ENCODE measurements around the gene ATG2B. TPM values are rescaled to one million over a fixed set of nuclear protein-coding genes. Genes with fewer than 3 reads are reported as not detected.

Gene ATG2B
- total and polyA plus RNA-seq, 10 donors: 2.9 to 38.2 (median 29.8) TPM

GRCh38 chr14:96363751-96364336 is 703 bp upstream of the ATG2B start:
- WGBS, 5 donors: 0 to 1% (median 1%) methylated on average over 34 to 38 of the region's 38 CpGs
- intact Hi-C loops (cut with DNase I; ENCODE audit: low total_unique reads): no loop called here
- DNase-seq: peak; percentile 85

GRCh38 chr14:96362071-96362964 is 823 bp downstream of the ATG2B start:
- peak overlapping the region; percentile 92 to 99 (median 96) for H3K4me3 ChIP-seq
- no peaks in the 10 kb centered on the region for H3K9me3 ChIP-seq
- peak overlapping the region; percentile 87 to 98 (median 94) for H3K27ac ChIP-seq
- peak; percentile 74 for DNase-seq
- H3K4me1 ChIP-seq: peaks cover 19 to 74% (median 48%) of the 10 kb centered on the region in 6 donors
- H3K27me3 ChIP-seq (replicated peaks in 1 of 7): no peaks in the 10 kb centered on the region
- TF ChIP-seq POLR2AphosphoS5 (IDR thresholded peaks at IDR 0.05): no peak
- peak in 1 of 11 experiments; percentile 1 for TF ChIP-seq CTCF (IDR thresholded peaks at IDR 0.05 in 8 of 11, conservative IDR thresholded peaks at IDR 0.05 in 3 of 11)
- WGBS, 5 donors: 1 to 2% (median 1%) methylated on average over 26 to 27 of the region's 27 CpGs
- intact Hi-C loops (cut with DNase I; ENCODE audit: low total_unique reads): no loop called here
- no peaks in the 10 kb centered on the region for H3K36me3 ChIP-seq

More at GRCh38 chr14:96363751-96364336, 703 bp upstream of the ATG2B start:
- Histone ChIP-seq H3K36me3 (no peaks in the 10 kb centered on the region), H3K27me3 (replicated peaks in 1 of 7) (no peaks in the 10 kb centered on the region), H3K27ac (peak overlapping the region; percentile 87 to 98 (median 94)), H3K4me3 (peak overlapping the region; percentile 92 to 99 (median 96)), H3K4me1 (peaks cover 19 to 68% (median 48%) of the 10 kb centered on the region in 6 donors), H3K9me3 (peaks cover 0 to under 1% (median 0%) of the 10 kb centered on the region in 8 donors)
- TF ChIP-seq CTCF (IDR thresholded peaks at IDR 0.05 in 8 of 11, conservative IDR thresholded peaks at IDR 0.05 in 3 of 11) (no peak), POLR2AphosphoS5 (IDR thresholded peaks at IDR 0.05) (no peak), POLR2A (IDR thresholded peaks at IDR 0.05) (no peak)

GRCh38 chr14:96359959-96360358 is 3.2 kb downstream of the ATG2B start:
- Histone ChIP-seq H3K4me1 (peaks cover 19 to 60% (median 40%) of the 10 kb centered on the region in 6 donors), H3K27me3 (replicated peaks in 1 of 7) (no peaks in the 10 kb centered on the region), H3K9me3 (no peaks in the 10 kb centered on the region), H3K36me3 (no peaks in the 10 kb centered on the region), H3K27ac (no peak overlapping the region), H3K4me3 (no peak overlapping the region)
- TF ChIP-seq POLR2AphosphoS5 (IDR thresholded peaks at IDR 0.05) (no peak), POLR2A (IDR thresholded peaks at IDR 0.05) (no peak), CTCF (IDR thresholded peaks at IDR 0.05 in 8 of 11, conservative IDR thresholded peaks at IDR 0.05 in 3 of 11) (no peak)
- intact Hi-C loops (cut with DNase I; ENCODE audit: low total_unique reads): no loop called here
- DNase-seq: no peak

GRCh38 chr14:96357216-96357615 is 5.9 kb downstream of the ATG2B start:
- intact Hi-C loops (cut with DNase I; ENCODE audit: low total_unique reads): no loop called here
- no peak for TF ChIP-seq POLR2AphosphoS5 (IDR thresholded peaks at IDR 0.05)
- no peak for TF ChIP-seq CTCF (IDR thresholded peaks at IDR 0.05 in 8 of 11, conservative IDR thresholded peaks at IDR 0.05 in 3 of 11)
- no peak for TF ChIP-seq POLR2A (IDR thresholded peaks at IDR 0.05)
- peaks cover 10 to 41% (median 26%) of the 10 kb centered on the region in 6 donors for H3K4me1 ChIP-seq
- no peaks in the 10 kb centered on the region for H3K36me3 ChIP-seq
- no peak for DNase-seq
- no peaks in the 10 kb centered on the region for H3K9me3 ChIP-seq
- no peaks in the 10 kb centered on the region for H3K27me3 ChIP-seq (replicated peaks in 1 of 7)
- H3K27ac ChIP-seq: no peak overlapping the region
- H3K4me3 ChIP-seq: no peak overlapping the region
- 91 to 95% (median 92%) methylated on average over 3 of the region's 3 CpGs for WGBS, 5 donors

Measured in spleen (tissue), 11 donors.